Amniotic epithelial cell (primary cell): ENCODE results near the gene DUSP22.

Source experiments
- DNase-seq: peaks from one replicate; pipeline ENCODE4 v3.0.0-alpha.2; 2010; ENCODE audit warnings: low read depth

DUSP22 gene

DNA sequence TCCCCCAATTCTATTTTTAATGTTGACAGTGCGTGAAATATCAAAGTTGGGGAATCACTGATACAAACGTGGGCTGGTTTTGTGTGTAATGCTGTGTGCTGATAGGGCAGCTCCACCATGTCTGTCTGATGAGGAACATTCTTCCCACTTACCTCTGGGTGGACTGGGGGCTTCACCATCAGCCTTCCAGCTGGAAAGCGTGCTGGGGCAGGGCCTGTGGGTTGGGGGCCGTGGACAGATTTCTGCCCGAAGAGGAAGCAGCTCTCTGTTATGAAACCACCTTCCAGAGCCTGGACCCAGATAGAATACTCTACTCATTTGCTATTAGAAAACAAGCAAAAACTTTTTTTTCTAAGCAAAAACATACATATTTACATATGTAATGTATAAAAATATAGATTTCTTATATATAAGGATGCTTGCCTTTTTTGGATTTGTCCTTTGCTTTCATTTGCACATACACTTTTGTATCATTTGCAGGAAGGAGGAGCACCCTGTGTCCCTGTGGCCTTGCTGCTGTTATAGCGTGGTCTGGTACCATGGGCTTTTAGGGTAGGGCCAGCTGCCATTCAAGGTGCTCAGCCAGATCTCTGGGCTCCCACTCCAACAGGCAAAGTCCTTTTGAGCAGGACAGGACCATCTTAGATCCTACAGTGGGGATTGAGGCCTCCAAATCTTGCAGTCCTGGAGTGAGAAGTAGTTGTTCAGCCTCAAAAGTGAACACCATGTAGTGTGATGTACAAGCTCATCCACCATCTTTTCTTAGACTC lies 48.1 kb downstream of the DUSP22 start:
- no peak for DNase-seq

DNA sequence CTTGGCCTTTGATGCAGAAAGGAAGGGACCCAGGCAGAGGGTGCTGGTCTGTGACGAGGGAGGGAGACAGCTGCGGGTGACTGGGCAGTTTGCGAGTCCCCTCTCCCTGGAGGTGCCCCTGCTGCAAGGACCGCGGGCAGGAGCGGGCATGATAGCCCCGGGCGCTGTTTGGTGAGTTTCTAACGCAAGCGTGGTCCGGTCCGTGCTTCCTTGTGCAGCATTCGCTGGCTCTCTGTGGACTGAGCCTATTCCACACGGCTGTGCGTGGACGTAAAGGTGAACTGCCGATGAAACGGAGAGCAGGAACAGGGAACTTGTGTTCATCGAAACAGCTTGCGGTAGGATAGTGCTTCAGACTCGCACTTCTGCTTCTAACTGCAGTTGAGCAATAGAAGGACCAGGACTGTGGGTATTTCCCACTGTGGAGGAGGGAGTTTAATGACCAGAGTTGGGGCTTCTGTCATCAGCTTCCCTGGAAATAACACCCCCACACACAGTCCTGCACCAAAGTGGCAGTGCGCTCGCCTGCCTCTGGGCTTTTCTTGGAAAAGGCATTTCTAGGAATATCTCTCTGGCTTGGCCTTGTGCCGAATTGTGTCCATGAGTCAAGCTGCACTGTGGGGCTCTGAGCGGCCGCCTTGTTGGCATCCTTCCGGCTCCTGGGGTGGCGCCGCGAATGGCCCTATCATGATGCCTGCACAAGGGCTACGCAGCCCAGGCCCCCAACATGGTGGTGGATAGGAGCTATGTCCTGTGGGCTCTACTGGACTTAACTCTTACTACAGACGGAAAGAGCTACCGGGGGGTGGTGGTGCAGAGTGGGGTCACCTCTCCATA lies 48.9 kb downstream of the DUSP22 start:
- no peak for DNase-seq

DNA sequence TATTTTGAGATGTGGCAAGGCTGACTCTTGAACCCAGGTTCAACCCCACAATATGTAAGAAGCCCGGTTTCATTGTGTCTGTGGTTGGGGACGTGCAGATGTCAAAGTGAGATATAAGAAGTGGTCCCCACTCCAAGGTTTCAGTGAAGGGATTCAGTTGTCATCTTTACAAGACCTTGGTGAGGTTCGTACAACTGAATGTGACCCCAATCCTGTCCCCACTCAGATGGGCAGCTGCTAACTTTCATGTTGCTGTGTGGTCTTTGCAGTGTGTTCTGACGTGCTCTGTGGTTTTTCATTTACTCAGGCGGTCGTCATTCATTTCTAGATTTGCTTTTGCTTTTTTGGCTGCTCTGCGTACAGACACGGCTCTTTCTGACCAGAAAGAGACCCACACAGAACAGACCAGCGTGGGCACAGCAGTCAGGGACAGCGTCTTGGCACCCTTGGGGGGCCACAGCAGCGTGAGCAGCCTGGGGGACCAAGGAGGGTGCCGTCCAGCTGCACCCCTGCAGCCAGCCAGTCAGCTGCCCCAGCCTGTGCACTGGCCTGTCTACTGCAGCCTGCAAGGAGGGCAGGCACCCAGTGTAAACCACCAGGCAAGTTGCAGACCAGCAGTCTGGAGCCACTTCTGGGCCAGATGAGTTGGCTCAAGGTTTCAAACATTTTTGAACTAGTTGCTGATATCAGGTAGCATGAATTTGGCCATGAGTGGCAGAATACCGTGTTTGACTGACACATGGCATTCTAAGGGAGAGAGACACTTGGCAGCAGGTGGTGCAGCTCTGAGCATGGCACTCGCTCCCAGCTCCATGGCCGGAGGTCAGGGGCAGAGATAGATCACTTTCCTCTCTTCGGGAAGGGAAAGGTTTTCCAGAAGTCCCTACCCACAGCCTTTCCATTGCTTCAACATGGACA lies 49.9 kb downstream of the DUSP22 start:
- DNase-seq = no peak

DNA sequence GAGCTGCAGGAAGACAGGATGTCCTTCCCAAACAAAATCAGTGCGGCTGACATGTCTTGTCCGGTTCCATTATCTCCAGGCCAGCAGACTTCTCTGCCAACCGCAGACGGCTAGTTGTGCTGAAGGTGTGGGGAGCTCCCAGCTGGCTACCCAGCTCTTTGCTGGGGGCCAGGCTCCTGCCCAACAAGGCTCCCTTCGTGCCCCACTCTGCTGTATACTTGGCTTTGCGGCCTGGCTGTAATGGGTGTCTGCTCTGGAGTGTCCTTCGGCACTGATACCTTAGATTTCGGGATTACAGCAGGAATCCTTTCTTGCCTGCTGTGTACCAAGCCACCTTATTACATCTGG lies 50.5 kb downstream of the DUSP22 start:
- no peak for DNase-seq

DNA sequence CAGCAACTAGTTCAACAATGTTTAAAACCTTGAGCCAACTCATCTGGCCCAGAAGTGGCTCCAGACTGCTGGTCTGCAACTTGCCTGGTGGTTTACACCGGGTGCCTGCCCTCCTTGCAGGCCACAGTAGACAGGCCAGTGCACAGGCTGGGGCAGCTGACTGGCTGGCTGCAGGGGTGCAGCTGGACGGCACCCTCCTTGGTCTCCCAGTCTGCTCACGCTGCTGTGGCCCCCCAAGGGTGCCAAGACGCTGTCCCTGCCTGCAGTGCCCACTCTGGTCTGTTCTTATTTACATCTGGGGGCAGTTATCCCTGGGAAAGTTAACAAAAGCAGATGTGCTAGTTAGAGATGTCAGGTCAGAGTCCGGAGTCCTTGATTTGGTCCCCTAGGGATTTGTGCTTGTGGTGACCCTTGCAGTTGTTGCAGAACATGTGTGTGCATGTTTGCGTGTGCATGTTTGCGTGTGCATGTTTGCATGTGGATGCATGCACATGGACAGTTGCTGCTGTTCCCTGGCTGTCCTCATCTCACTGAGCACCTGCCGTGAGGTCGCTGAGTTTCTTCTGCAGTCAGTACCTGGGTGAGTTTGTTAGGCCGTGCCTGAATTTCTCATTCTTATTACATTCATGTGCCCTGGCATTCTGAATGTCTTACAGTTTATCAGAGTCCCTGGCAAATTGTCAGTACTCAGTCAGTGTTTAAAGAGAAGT lies 51.1 kb downstream of the DUSP22 start:
- DNase-seq = no peak

DNA sequence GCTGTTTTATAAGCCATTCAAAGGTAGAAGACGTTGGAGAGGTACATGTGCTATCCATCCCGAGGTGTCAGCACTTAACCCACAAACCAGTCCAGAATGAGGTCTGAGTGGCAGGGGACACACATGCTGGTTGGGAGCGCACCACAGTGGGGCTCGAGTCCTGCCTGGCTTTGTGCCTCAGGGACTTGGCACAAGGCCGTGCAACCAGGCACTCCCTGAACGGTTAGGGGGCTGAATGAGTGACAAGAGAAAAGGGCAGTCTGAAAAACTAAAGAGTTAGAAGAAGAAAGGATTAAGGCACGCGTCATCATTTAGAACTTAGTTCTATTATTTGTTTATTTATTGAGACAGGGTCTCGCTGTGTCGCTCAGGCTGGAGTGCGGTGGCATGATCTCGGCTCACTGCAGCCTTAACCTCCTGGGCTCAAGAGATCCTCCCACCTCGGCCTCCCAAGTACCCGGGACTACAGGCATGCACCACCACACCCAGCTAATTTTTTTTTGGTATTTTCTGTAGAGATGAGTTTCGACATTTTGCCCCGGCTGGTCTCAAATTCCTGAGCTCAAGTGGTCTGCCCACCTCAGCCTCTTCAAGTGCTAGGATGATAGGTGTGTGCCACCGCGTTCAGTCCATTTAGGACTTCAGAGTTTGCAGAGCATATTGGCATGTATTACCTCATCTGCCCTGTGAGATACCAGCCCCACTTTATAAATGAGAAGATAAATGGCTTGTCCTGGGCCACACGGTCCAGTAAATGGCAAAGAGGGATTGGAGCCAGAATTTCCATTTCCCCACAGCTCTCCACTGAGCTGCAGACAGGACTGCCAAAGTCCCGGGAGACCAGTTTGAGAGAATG lies 51.9 kb downstream of the DUSP22 start:
- no peak for DNase-seq

DNA sequence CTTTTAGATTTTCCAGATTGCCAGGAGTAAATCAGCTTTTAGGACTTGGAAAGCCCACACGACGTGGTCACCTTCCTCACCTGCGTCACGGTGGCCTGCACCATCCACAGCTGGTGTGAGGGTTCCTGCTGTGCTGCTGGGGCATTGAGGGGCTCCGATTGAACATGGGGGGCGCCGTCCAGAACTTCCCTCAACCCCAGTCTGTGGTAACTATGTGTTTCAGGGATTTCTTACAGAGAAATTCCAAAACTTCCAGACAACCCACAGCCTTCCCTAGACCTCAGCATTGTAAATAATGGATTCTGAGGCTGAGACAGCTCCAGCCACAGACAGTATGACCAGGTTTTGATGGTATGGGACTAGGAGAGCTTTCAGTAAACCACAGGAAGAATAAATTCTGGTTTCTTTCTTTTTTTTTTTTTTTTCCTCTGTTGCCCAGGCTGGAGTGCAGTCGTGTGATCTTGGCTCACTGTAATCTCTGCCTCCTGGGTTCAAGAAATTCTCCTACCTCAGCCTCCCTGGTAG lies 52.6 kb downstream of the DUSP22 start:
- DNase-seq = peak; percentile 76

DNA sequence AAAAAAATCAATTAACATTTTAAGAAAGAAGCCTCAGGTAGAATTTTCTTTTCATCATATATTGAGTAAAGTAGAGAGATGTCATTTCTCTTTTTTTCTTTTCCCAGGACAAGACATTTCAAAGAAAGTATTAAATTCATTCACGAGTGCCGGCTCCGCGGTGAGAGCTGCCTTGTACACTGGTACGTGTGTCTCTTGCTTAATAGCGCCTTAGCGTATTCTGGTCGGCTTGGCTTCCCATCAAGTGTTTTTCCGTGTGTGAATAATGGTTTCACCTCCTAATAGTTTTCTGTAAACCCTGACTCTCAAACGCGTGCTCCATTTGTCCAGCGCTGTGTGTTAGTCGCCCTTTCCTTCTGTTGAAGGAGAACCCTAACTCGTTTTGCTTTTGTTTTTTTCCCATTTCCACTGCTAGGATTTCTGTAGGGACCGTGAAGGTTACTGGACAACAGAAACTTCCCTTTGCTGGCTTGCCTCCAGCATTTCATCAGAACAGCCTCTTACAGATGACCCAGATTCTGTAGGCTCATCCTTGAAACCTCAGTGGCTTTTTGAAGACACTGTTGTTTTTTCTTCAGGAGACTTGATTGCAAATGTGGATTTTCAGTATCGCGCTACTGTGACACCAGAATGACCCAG lies 53.6 kb downstream of the DUSP22 start:
- peak; percentile 79 for DNase-seq

DNA sequence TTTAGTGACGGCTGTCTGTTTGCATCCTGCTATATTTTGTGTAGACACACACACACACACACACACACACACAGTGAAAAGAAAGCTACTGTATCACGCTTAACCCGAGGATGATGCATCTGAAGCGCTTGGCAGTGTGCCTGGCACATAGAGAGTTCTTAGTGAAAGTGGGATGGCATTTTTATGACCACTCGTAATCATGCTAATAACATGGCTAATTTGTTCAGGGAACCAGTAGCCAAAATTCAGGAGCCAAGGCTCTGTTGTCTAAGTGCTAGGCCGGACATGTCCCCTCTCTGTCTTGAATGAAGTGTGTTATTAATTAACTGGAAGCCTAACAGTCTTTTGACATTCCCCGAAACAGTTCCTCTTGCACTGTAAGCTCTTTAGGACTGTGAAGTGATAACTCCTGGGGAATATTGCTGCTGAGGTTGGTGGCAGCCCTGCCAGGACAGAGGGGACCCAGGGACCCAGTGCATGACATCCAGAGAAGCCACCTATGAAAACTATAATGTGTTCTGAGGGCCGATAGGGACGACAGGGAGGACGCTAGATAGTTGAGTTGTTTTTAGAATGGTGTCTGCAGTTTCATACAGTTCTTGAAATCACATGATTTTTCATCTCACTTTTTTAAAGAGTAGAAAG lies 54.2 kb downstream of the DUSP22 start:
- peak; percentile 71 for DNase-seq

DNA sequence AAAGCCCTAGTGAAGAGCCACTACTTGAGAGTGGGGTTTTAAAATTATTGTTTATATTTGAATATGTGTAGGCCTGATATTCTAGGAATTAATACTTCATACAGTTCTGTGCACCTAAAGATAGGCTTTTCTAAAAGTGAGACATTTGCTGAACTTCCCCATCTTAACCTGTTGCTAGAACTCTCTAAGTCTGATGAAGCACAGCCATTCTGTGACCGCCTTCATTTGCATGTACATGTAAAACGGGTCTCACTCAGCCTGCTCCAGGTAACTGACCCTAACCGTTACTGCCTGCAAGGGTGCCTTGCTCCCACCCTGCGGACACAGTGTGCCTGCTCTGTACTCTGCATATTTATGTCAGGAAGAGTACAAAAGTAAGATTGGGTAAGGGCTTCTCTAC lies 54.9 kb downstream of the DUSP22 start:
- no peak for DNase-seq

DNA sequence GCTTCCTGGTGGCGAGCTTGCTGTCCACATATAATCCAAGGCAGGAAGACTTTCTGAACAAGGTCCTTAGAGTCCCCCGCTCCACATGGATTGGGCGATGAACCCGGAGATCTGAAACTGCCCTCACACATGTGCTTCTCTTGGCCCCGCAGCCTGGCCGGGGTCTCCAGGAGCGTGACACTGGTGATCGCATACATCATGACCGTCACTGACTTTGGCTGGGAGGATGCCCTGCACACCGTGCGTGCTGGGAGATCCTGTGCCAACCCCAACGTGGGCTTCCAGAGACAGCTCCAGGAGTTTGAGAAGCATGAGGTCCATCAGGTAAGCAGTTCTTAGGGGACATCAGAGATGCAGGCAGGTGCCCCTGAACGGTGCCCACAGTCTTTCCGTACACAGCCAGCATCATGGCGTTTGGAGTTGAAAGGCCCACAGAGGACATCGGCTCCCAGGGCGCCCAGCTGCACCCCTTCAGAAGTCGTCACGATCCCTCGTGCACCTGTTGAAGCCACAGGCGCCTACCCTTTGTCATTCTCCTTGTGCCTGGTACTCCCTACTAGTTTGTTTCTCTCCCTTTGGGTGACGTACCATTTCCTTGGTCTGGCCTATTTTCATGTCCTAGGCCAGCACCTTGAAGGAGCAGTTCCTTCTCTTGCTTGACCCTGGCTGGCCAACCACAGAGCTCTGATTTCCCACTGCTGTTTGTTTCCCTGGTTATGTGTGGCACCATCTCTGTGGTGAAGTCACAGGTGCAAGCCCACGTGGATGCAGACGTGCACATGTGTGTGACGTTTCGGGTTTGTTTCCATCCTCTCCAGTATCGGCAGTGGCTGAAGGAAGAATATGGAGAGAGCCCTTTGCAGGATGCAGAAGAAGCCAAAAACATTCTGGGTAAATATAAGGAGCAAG lies 55.9 kb downstream of the DUSP22 start:
- DNase-seq = no peak

DNA sequence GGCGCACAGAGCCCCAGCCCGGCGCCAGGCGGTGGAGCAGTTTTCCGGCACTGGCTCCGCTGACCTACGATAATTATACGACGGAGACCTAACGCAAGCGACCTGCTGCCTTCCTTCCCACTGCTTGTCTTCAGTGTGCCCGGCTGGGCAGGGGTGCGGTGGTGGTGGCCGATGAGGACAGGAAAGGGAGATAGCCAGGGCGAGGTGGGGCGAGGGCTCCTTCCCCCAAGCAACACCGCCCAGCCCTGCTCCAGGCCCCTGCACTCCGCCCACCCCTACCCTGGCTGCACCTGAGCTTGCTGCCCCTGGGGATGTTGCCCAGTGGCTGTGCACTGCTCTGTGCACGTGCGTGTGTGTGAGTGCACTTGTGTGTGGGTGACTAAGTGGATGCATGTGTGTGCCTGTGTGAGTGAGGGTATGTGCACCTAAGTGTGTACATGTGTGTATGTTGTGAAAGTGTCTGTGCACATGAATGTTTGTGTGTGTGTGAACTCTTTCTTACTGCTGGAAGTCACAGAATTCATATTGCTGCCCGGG lies 56.6 kb downstream of the DUSP22 start:
- DNase-seq = no peak

DNA sequence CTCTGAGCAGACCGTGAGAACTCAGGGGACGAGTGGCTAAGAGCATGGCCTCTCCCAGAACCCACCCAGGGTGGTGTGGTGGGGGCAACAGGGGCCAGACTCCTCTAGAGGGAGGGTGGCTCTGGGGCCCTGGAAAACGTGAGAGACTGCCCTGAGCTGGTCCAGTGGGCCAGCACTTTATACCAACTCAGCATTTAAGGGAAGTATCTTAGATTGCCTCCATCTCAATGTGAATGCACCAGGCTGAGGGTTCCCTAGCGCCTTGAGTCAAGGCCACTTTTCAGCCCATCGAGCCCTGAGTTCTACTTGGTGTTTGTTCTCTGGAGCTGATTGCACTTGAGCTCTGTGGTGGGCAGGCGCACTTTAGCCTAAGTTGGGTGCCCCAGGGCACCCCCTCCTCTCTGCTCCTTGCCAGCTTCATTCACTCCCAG lies 57.2 kb downstream of the DUSP22 start:
- no peak for DNase-seq

DNA sequence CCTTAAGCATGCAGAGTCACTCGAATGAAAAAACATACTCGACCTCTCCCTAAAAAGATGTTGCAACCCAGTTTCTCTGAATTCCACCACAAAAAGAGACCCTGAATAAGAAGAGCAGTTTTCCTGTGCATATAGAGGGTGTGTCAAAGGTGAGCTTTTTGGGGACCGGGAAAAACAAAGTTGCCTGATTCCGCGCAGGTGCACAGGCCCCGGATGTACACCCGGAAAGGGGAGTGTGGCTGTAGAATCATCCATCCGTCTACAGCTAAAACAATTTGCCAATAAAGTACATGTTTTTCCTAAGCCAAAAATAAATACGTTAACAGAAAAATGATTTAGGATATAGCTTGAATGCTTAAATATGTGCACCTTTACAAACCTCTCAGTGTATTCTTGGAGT lies 58.1 kb downstream of the DUSP22 start:
- no peak for DNase-seq

DNA sequence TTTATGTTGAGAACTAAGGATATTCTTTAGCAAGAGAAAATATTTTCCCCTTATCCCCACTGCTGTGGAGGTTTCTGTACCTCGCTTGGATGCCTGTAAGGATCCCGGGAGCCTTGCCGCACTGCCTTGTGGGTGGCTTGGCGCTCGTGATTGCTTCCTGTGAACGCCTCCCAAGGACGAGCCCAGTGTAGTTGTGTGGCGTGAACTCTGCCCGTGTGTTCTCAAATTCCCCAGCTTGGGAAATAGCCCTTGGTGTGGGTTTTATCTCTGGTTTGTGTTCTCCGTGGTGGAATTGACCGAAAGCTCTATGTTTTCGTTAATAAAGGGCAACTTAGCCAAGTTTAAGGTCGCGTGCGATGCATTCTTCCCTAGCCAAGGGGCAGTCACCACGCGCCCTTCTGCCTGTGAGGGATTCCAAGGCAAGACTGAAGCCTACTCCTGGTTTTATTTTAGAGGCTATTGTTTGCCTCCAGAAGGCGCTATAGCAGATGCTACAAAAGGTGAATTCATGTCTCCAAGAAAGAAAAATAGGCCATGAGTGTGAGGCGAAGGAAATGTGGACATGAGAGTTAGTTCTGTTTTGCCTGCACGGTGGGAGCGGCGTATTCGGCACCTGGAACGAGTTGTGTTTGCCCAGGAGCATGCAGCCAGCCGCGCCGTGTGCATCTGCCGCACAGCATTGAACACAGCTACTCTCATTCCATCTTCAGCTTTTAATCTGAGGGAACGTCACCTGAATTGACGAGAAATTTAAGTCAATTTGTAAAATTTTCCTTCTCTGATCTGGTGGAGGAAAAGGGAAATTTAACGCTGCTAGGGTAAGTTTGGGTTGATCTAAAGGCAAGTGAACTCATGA lies 59.0 kb downstream of the DUSP22 start:
- no peak for DNase-seq

DNA sequence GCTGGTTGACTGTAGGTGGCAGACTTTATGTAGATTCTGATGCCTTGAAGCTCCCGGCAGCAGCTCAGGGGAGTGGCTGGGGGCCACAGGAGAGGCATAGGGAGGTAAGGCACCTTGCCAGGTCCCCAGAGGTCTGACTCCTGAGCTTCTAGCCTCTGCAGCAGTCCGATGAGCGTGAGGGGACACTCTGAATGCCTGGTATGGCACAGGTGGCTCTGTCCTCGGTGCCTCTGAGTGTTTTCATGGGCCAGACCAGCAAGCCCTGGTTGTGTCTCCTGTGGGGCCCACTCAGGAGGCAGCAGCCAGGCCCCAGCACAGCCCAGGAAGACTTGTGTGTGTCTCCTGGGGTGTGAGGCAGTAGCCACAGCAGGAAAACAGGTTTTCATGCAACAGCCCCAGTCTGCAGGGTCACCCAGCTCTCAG lies 59.6 kb downstream of the DUSP22 start:
- DNase-seq = no peak

DNA sequence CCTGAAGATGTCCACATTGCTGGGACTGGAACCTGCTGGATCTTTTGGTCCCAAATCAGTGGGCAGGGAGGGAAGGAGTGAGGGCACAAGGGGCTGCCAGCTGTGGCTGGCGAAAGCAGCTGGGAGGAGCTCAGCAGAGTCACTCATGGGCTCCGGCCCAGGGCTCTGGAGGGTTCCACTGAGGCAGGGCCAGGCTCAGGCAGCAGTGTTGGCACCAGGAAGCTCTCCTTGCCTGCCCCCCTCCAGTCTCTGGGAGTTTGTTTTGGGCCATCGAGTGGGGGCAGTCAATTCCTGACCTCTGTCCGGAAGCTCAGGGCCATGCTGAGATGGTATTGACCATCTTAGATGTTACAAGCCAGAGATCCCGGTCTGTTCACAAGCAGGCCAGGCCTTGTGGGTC lies 60.2 kb downstream of the DUSP22 start:
- DNase-seq = no peak
